ENCODE data around the gene CDK10.

The CDK10 gene

DNA sequence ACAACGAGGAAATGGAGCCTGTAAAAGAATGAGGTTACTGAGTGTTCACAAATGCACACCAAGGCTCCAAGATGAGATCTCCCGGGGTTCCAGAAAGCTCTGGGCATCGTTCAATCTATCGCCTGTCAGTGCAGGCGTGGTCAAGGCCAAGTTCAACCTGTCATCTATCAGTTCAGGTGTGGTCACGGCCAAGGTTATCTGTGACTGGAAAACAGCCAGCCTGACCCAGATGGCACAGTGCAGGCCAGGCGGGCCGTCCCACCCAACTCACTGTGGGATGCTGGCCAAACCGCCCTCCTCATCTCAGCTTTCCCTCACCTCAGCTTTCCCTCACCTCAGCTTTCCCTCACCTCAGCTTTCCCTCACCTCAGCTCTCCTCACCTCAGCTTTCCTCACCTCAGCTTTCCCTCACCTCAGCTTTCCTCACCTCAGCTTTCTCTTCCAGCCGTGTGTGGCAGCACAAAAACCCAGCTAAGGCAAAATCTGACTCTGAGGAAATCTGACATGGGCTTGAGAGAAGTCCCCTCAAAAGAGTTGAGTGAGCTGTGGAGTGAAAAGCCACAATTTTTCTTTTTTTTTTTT lies 31.3 kb upstream of the CDK10 start:
- TF ChIP-seq, protein P1, sequence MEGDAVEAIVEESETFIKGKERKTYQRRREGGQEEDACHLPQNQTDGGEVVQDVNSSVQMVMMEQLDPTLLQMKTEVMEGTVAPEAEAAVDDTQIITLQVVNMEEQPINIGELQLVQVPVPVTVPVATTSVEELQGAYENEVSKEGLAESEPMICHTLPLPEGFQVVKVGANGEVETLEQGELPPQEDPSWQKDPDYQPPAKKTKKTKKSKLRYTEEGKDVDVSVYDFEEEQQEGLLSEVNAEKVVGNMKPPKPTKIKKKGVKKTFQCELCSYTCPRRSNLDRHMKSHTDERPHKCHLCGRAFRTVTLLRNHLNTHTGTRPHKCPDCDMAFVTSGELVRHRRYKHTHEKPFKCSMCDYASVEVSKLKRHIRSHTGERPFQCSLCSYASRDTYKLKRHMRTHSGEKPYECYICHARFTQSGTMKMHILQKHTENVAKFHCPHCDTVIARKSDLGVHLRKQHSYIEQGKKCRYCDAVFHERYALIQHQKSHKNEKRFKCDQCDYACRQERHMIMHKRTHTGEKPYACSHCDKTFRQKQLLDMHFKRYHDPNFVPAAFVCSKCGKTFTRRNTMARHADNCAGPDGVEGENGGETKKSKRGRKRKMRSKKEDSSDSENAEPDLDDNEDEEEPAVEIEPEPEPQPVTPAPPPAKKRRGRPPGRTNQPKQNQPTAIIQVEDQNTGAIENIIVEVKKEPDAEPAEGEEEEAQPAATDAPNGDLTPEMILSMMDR (IDR thresholded peaks at IDR 0.05; ENCODE audit: unreplicated experiment in 3 of 3): no peak
- peak overlapping the region; percentile 83 to 95 (median 84) for H3K4me3 Mint-ChIP-seq

DNA sequence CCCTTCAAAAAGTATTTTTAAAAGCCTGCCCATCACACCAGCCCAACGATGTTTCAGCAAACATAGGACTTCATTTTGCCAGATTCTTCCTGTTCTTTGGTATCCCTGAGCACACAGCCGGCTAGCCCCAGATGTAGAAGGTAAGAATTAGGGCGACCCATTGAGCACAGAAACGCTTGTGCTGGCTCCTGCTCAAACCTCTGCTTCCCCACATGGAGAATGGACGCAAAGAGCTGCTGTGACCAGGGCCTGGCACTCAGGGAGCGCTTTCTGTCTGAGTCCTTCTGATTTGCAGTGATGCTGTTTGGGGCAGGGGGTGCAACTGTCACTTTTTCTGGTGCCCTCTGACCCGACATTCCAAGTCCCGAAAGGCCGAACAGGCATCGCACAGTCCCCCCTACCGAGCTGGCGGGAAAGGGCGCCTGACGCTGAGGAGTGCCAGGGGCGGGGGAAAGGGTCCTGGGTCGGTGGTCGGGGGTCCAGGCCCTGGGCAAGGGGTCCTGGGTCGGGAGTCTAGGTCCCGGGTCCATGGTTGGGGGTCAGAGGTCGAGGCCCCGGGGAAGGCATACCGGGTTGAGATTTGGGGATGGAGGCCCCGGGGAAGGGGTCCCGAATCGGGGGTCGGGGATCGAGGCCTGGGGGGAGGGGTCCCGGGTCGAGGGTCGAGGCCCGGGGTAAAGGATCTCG lies 29.9 kb upstream of the CDK10 start:
- H3K27ac Mint-ChIP-seq: peak overlapping the region in 2 of 3 experiments; percentile 23 to 39
- H3K4me1 Mint-ChIP-seq: peaks cover 11% of the 10 kb centered on the region
- H3K36me3 Mint-ChIP-seq (ENCODE audit: low read depth): peaks cover 34% of the 10 kb centered on the region
- peaks cover 2% of the 10 kb centered on the region for H3K9me3 Mint-ChIP-seq
- TF ChIP-seq, protein P1 (IDR thresholded peaks at IDR 0.05; ENCODE audit: unreplicated experiment in 3 of 3): no peak
- H3K27me3 Mint-ChIP-seq (ENCODE audit: low read depth): no peaks in the 10 kb centered on the region
- peak overlapping the region; percentile 83 to 96 (median 95) for H3K4me3 Mint-ChIP-seq

More for the DNA sequence above, 31.3 kb upstream of the CDK10 start:
- H3K27me3 Mint-ChIP-seq (ENCODE audit: low read depth): no peaks in the 10 kb centered on the region
- no peak overlapping the region for H3K27ac Mint-ChIP-seq
- peaks cover 22% of the 10 kb centered on the region for H3K36me3 Mint-ChIP-seq (ENCODE audit: low read depth)
- H3K9me3 Mint-ChIP-seq: no peaks in the 10 kb centered on the region
- peaks cover 11% of the 10 kb centered on the region for H3K4me1 Mint-ChIP-seq

DNA sequence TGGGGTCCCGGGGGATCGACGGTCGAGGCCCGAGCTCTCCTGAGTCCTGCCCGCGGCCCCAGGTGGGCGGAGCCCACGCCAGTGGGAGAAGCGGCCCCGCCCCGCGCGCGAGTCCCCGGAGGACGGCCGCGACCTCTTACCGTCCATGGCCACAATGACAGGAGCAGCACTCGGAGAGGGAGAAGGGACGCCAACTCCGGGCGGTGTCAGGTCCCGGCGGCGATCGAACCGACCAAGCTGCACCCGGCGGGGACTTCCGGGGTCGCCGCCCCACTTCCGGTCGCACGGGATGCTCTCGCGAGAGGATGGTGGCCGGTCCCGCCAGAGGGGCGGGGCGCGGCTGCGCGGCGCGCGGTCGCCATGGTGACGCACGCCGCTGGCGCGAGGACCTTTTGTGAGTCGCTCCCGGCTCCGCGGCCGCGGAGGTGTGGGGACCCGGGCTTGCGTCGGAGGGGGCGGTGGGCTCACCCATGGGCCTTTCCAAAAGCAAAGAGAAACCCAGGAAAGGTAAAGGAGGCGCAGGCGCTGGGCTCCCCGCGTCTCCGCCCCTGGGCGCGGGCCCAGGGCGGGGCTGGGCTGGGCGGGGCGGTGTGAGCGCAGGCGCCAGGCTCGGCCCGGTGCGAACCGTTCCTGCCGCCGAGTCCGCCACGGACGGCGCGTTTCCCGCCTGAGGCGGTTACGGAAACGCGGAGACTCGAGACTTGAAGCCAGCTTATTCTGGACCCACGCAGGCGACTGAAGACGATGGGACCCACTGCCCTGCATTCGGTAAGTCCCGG lies 28.9 kb upstream of the CDK10 start, which contains the start of the genes CHMP1A and SPATA33:
CHMP1A (minus strand) TSS at position 267 of the 779 bp plus-strand sequence; CDS start at position 147, 120 bp downstream.
SPATA33 (plus strand) TSS at position 395 of the 779 bp plus-strand sequence; CDS start at position 471, 76 bp downstream.
- Mint-ChIP-seq H3K9me3 (peaks cover 2% of the 10 kb centered on the region), H3K4me1 (peaks cover 11% of the 10 kb centered on the region), H3K27ac (peak within 1 kb of the TSS; percentile 29 to 63 (median 56)), H3K4me3 (peak within 1 kb of the TSS; percentile 94 to 96 (median 95)), H3K27me3 (ENCODE audit: low read depth) (no peaks in the 10 kb centered on the region), H3K36me3 (ENCODE audit: low read depth) (peaks cover 43% of the 10 kb centered on the region)
- TF ChIP-seq, protein P1 (IDR thresholded peaks at IDR 0.05; ENCODE audit: unreplicated experiment in 3 of 3): no peak

DNA sequence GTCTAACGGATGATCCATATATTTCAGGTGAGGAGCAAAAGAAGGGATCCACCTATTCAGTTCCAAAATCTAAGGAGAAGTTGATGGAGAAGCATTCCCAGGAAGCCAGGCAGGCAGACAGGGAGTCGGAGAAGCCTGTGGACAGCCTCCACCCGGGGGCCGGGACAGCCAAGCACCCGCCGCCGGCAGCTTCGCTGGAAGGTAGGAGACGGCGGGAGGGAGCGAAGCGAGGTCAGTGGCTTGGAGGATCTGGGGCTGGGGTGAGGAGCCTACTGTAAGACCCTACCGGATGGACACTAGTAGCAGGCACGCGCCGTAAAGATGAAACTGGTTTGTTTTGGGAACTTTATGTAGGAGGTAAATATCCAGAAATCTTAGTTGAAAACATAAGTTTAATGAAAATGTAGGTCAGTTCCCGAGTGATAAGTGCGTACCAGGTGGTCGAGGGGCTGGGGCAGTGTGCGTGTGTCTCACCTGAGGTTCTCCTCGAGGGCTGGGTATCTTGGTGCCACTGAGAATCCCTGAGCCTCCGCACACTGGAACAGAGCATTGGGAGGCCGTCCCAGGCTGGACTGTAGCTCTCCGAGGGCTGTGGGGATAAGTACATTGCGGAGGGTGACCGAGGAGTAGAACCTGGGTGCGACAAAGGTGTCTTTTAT lies 28.1 kb upstream of the CDK10 start:
- Mint-ChIP-seq H3K9me3 (peaks cover 2% of the 10 kb centered on the region), H3K36me3 (ENCODE audit: low read depth) (peaks cover 50% of the 10 kb centered on the region)

DNA sequence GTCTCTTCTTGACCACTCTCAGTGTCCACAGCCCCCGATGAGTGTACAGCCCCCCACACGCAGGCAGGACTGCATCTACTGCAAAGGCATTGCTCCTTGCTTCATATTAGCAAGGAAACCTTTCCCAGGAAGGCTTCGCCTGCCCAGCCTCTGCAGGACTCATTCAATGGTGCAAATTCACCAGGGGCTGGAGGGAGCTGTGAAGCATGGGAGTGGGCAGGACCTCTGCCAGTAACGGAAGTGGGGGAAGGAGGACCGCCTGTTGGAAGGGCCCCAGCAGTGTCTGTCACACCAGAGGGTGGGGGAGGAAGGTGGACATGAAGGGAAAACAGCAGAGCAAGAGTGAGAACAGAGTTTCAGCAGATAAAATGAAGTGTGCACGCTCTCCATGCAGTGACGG lies 26.3 kb upstream of the CDK10 start:
- Mint-ChIP-seq H3K4me1 (peaks cover 11% of the 10 kb centered on the region), H3K36me3 (ENCODE audit: low read depth) (peaks cover 62% of the 10 kb centered on the region), H3K9me3 (peaks cover 2% of the 10 kb centered on the region), H3K27me3 (ENCODE audit: low read depth) (no peaks in the 10 kb centered on the region), H3K27ac (no peak overlapping the region), H3K4me3 (peak overlapping the region; percentile 56 to 69 (median 67))
- TF ChIP-seq, protein P1 (IDR thresholded peaks at IDR 0.05; ENCODE audit: unreplicated experiment in 3 of 3): no peak

More for the DNA sequence above, 28.1 kb upstream of the CDK10 start:
- H3K27ac Mint-ChIP-seq: peak overlapping the region; percentile 29 to 63 (median 56)
- no peaks in the 10 kb centered on the region for H3K27me3 Mint-ChIP-seq (ENCODE audit: low read depth)
- TF ChIP-seq, protein P1 (IDR thresholded peaks at IDR 0.05; ENCODE audit: unreplicated experiment in 3 of 3): no peak
- peaks cover 11% of the 10 kb centered on the region for H3K4me1 Mint-ChIP-seq
- H3K4me3 Mint-ChIP-seq: peak overlapping the region; percentile 94 to 96 (median 95)

Measured in nephron (organoid).